ENCODE data around the gene FFAR3. TPM values are rescaled to one million over a fixed set of nuclear protein-coding genes. Genes with fewer than 3 reads are reported as not detected.

The FFAR3 gene
- total and polyA plus RNA-seq, 2 donors: 0.33 to 0.41 TPM

DNA sequence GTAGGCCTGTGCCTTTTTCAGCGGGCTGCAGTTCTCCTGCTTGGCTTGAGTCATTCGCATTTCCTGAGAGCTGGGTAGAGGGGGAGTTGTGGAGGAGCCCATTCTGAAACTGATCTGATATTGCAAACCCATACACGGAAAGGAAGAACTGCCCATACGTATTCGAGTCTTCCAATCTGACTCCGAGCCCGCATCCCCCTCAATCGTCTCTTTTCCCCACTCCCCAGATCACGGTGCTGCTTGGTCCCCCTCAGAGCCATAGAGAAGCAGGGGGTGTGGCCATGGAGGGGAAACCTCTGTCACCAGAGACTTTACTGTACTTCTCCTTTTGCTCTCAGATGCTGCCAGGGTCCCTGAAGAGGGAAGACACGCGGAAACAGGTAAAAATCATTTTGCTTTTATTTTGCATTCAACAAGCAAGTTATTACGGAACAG, 29.4 kb upstream of the FFAR3 start, which contains the start of gene CD22:
Gene CD22, plus strand, starts transcription at position 337 of the 435 bp plus-strand sequence. CDS start 2,854 bp downstream, outside the sequence.
- Histone ChIP-seq H3K4me3 (ENCODE audit: low read length in 2 of 2) (no peak within 1 kb of the TSS), H3K27me3 (ENCODE audit: control insufficient read depth in 2 of 2, insufficient read depth in 1 of 2, low read length in 1 of 2) (peaks cover 0 to 3% of the 10 kb centered on the region in 2 donors), H3K4me1 (ENCODE audit: control insufficient read depth in 2 of 2, insufficient read depth in 2 of 2, low read length in 2 of 2) (no peaks in the 10 kb centered on the region), H3K27ac (ENCODE audit: low read depth in 1 of 2, low read length in 1 of 2) (no peak within 1 kb of the TSS), H3K36me3 (ENCODE audit: control insufficient read depth in 2 of 2, insufficient read depth in 2 of 2, low read length in 1 of 2) (no peaks in the 10 kb centered on the region), H3K9me3 (ENCODE audit: control insufficient read depth in 2 of 2, insufficient read depth in 1 of 2, low read length in 1 of 2) (no peaks in the 10 kb centered on the region)
- no peak for DNase-seq (ENCODE audit: low read depth in 6 of 9, low spot score in 9 of 9)
- 11% methylated on average over 12 of the region's 12 CpGs for WGBS

DNA sequence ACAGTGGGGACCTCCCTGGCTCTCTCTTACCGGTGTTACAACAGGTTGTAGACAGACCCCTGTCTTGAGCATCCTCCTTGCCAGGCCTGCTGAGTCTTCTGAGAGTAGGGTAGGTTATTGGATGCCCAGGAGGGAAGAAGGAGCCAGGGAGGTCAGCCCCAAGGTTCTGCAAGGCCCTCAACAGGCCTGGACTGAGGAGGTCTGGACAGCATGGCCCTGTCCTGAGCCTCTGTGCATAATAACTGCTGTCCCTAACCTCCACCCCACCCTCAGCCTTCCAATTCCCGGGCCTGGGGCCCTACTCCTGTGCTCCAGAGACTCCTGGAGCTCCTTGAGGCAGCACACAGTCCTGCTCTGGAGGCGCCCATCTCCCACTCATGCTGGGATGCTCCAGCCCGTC, 28.9 kb upstream of the FFAR3 start:
- DNase-seq (ENCODE audit: low read depth in 6 of 9, low spot score in 9 of 9): no peak
- no peak overlapping the region for H3K4me3 ChIP-seq (ENCODE audit: low read length in 2 of 2)
- no peaks in the 10 kb centered on the region for H3K4me1 ChIP-seq (ENCODE audit: control insufficient read depth in 2 of 2, insufficient read depth in 2 of 2, low read length in 2 of 2)
- 75% methylated on average over 4 of the region's 4 CpGs for WGBS
- peaks cover 0 to 3% of the 10 kb centered on the region in 2 donors for H3K27me3 ChIP-seq (ENCODE audit: control insufficient read depth in 2 of 2, insufficient read depth in 1 of 2, low read length in 1 of 2)
- H3K27ac ChIP-seq (ENCODE audit: low read depth in 1 of 2, low read length in 1 of 2): no peak overlapping the region
- no peaks in the 10 kb centered on the region for H3K36me3 ChIP-seq (ENCODE audit: control insufficient read depth in 2 of 2, insufficient read depth in 2 of 2, low read length in 1 of 2)
- no peaks in the 10 kb centered on the region for H3K9me3 ChIP-seq (ENCODE audit: control insufficient read depth in 2 of 2, insufficient read depth in 1 of 2, low read length in 1 of 2)

DNA sequence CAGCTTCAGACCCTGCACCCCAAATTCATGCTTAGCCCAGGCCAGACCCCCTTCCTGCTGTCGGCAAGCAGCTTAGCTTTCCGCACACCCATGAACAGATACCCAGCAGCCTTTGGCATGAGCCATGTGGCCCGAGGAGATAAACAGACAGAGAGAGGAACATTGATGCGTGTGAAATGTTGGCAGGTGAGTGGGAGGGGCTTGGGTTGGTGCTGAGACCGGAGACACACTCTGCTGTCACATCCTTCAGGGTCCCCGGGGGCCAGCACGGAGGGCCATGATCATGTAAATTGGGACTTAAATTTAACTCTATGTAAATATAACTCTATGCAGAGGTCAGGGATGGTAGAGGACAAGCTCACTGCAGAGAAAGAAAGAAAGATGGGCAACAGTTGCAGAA, 27.8 kb upstream of the FFAR3 start:
- H3K9me3 ChIP-seq (ENCODE audit: control insufficient read depth in 2 of 2, insufficient read depth in 1 of 2, low read length in 1 of 2): no peaks in the 10 kb centered on the region
- peaks cover 0 to 3% of the 10 kb centered on the region in 2 donors for H3K27me3 ChIP-seq (ENCODE audit: control insufficient read depth in 2 of 2, insufficient read depth in 1 of 2, low read length in 1 of 2)
- H3K4me3 ChIP-seq (ENCODE audit: low read length in 2 of 2): no peak overlapping the region
- no peak for DNase-seq (ENCODE audit: low read depth in 6 of 9, low spot score in 9 of 9)
- H3K27ac ChIP-seq (ENCODE audit: low read depth in 1 of 2, low read length in 1 of 2): no peak overlapping the region
- WGBS: 58% methylated on average over 7 of the region's 7 CpGs
- no peaks in the 10 kb centered on the region for H3K4me1 ChIP-seq (ENCODE audit: control insufficient read depth in 2 of 2, insufficient read depth in 2 of 2, low read length in 2 of 2)
- no peaks in the 10 kb centered on the region for H3K36me3 ChIP-seq (ENCODE audit: control insufficient read depth in 2 of 2, insufficient read depth in 2 of 2, low read length in 1 of 2)

DNA sequence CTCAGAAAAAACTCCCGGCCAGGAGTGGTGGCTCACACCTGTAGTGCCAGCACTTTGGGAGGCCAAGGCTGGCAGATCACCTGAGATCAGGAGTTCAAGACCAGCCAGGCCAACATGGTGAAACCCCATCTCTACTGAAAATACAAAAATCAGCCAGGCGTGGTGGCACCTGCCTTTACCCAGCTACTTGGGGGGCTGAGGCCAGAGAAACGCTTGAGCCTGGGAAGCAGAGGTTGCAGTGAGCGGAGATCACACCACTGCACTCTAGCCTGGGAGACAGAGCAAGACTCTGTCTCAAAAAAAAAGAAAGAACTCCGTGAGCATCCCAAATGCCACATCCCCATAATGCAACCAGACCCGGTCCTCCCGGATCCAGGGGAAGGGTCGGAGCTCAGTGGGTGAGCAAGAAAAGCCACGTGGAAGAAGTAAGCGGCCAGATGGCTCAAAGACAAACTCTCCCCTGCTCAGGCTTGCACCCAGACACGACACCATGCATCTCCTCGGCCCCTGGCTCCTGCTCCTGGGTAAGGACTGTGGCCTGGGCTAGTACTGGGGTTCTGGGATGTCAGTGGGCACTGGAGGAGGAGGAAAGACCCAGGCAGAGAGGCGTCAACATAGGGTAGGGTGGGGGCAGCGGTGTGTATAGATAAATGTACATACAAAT, 26.6 kb upstream of the FFAR3 start:
- Histone ChIP-seq H3K4me3 (ENCODE audit: low read length in 2 of 2) (no peak overlapping the region), H3K36me3 (ENCODE audit: control insufficient read depth in 2 of 2, insufficient read depth in 2 of 2, low read length in 1 of 2) (no peaks in the 10 kb centered on the region), H3K27me3 (ENCODE audit: control insufficient read depth in 2 of 2, insufficient read depth in 1 of 2, low read length in 1 of 2) (peaks cover 0 to 3% of the 10 kb centered on the region in 2 donors), H3K4me1 (ENCODE audit: control insufficient read depth in 2 of 2, insufficient read depth in 2 of 2, low read length in 2 of 2) (no peaks in the 10 kb centered on the region), H3K27ac (ENCODE audit: low read depth in 1 of 2, low read length in 1 of 2) (no peak overlapping the region), H3K9me3 (ENCODE audit: control insufficient read depth in 2 of 2, insufficient read depth in 1 of 2, low read length in 1 of 2) (no peaks in the 10 kb centered on the region)
- WGBS: 94% methylated on average over 14 of the region's 14 CpGs
- no peak for DNase-seq (ENCODE audit: low read depth in 6 of 9, low spot score in 9 of 9)

GRCh38 chr19:35332817-35333216, 25.4 kb upstream of the FFAR3 start:
- Histone ChIP-seq H3K36me3 (ENCODE audit: control insufficient read depth in 2 of 2, insufficient read depth in 2 of 2, low read length in 1 of 2) (no peaks in the 10 kb centered on the region), H3K27me3 (ENCODE audit: control insufficient read depth in 2 of 2, insufficient read depth in 1 of 2, low read length in 1 of 2) (peaks cover 0 to 3% of the 10 kb centered on the region in 2 donors), H3K4me1 (ENCODE audit: control insufficient read depth in 2 of 2, insufficient read depth in 2 of 2, low read length in 2 of 2) (no peaks in the 10 kb centered on the region), H3K27ac (ENCODE audit: low read depth in 1 of 2, low read length in 1 of 2) (no peak overlapping the region), H3K4me3 (ENCODE audit: low read length in 2 of 2) (no peak overlapping the region), H3K9me3 (ENCODE audit: control insufficient read depth in 2 of 2, insufficient read depth in 1 of 2, low read length in 1 of 2) (no peaks in the 10 kb centered on the region)
- WGBS: 26% methylated on average over 12 of the region's 12 CpGs
- DNase-seq (ENCODE audit: low read depth in 6 of 9, low spot score in 9 of 9): peak in 1 of 9 donors; percentile 19

GRCh38 chr19:35334144-35334753, 24.0 kb upstream of the FFAR3 start:
- Histone ChIP-seq H3K4me1 (ENCODE audit: control insufficient read depth in 2 of 2, insufficient read depth in 2 of 2, low read length in 2 of 2) (no peaks in the 10 kb centered on the region), H3K27me3 (ENCODE audit: control insufficient read depth in 2 of 2, insufficient read depth in 1 of 2, low read length in 1 of 2) (peaks cover 0 to 3% of the 10 kb centered on the region in 2 donors), H3K27ac (ENCODE audit: low read depth in 1 of 2, low read length in 1 of 2) (no peak overlapping the region), H3K9me3 (ENCODE audit: control insufficient read depth in 2 of 2, insufficient read depth in 1 of 2, low read length in 1 of 2) (no peaks in the 10 kb centered on the region), H3K4me3 (ENCODE audit: low read length in 2 of 2) (no peak overlapping the region), H3K36me3 (ENCODE audit: control insufficient read depth in 2 of 2, insufficient read depth in 2 of 2, low read length in 1 of 2) (no peaks in the 10 kb centered on the region)
- DNase-seq (ENCODE audit: low read depth in 6 of 9, low spot score in 9 of 9): no peak
- 94% methylated on average over 10 of the region's 10 CpGs for WGBS

- no peak overlapping the region for H3K27ac ChIP-seq (ENCODE audit: low read depth in 1 of 2, low read length in 1 of 2)
- H3K36me3 ChIP-seq (ENCODE audit: control insufficient read depth in 2 of 2, insufficient read depth in 2 of 2, low read length in 1 of 2): no peaks in the 10 kb centered on the region
- H3K9me3 ChIP-seq (ENCODE audit: control insufficient read depth in 2 of 2, insufficient read depth in 1 of 2, low read length in 1 of 2): no peaks in the 10 kb centered on the region
- DNase-seq (ENCODE audit: low read depth in 6 of 9, low spot score in 9 of 9): no peak
- no peak overlapping the region for H3K4me3 ChIP-seq (ENCODE audit: low read length in 2 of 2)
- no peaks in the 10 kb centered on the region for H3K4me1 ChIP-seq (ENCODE audit: control insufficient read depth in 2 of 2, insufficient read depth in 2 of 2, low read length in 2 of 2)
- 97% methylated on average over 21 of the region's 21 CpGs for WGBS
- no peaks in the 10 kb centered on the region for H3K27me3 ChIP-seq (ENCODE audit: control insufficient read depth in 2 of 2, insufficient read depth in 1 of 2, low read length in 1 of 2)
Measured at GRCh38 chr19:35336166-35336955, 21.9 kb upstream of the FFAR3 start.

GRCh38 chr19:35337097-35337983, 20.9 kb upstream of the FFAR3 start:
- H3K27ac ChIP-seq (ENCODE audit: low read depth in 1 of 2, low read length in 1 of 2): no peak overlapping the region
- no peak for DNase-seq (ENCODE audit: low read depth in 6 of 9, low spot score in 9 of 9)
- H3K4me3 ChIP-seq (ENCODE audit: low read length in 2 of 2): no peak overlapping the region
- H3K4me1 ChIP-seq (ENCODE audit: control insufficient read depth in 2 of 2, insufficient read depth in 2 of 2, low read length in 2 of 2): no peaks in the 10 kb centered on the region
- no peaks in the 10 kb centered on the region for H3K27me3 ChIP-seq (ENCODE audit: control insufficient read depth in 2 of 2, insufficient read depth in 1 of 2, low read length in 1 of 2)
- H3K36me3 ChIP-seq (ENCODE audit: control insufficient read depth in 2 of 2, insufficient read depth in 2 of 2, low read length in 1 of 2): no peaks in the 10 kb centered on the region
- WGBS: 86% methylated on average over 25 of the region's 25 CpGs
- no peaks in the 10 kb centered on the region for H3K9me3 ChIP-seq (ENCODE audit: control insufficient read depth in 2 of 2, insufficient read depth in 1 of 2, low read length in 1 of 2)
